Body of pancreas (tissue), 4 donors: ENCODE results near the gene RASIP1. TPM values are rescaled to one million over a fixed set of nuclear protein-coding genes. Genes with fewer than 3 reads are reported as not detected.

Experiments used
- ATAC-seq: fragments of 150-250 bp; one replicate; pipeline ENCODE4 v1.9.1; 2016
- DNase-seq, 4 donors: peaks; one replicate each; pipeline ENCODE4 v3.0.0-alpha.2; 2019
- H3K27ac ChIP-seq, 4 donors: fragments of 200-600 bp; sonication (generic); 1 replicate in 3 of 4; 2 replicates in 1 of 4; pipeline versions ENCODE4 v1.5.1 to v1.6.1; 2016 to 2019; ENCODE audit warnings: mild to moderate bottlenecking in 1 of 4, mixed read lengths in 1 of 4, moderate library complexity in 1 of 4
- H3K27me3 ChIP-seq, 2 donors: fragments of 200-600 bp; sonication (generic); one replicate each; pipeline ENCODE4 v1.6.0; 2016; ENCODE audit warnings: mild to moderate bottlenecking in 1 of 2
- H3K36me3 ChIP-seq, 2 donors: fragments of 200-600 bp; sonication (generic); replicated peaks in 1 of 2; 2 replicates each; pipeline ENCODE4 v1.5.1; 2016; ENCODE audit warnings: low read depth in 2 of 2; ENCODE audit not compliant: insufficient read depth in 1 of 2
- H3K4me1 ChIP-seq: fragments of 200-600 bp; sonication (generic); one replicate; pipeline ENCODE4 v1.6.0; 2016
- H3K4me3 ChIP-seq, 2 donors: fragments of 200-600 bp; sonication (generic); 1 replicate in 1 of 2; 2 replicates in 1 of 2; pipeline ENCODE4 v1.5.1; 2016 to 2019
- H3K9me3 ChIP-seq, 3 donors: fragments of 200-600 bp; sonication (generic); 1 replicate in 2 of 3; 2 replicates in 1 of 3; pipeline ENCODE4 v1.5.1; 2016
- POLR2A ChIP-seq, 3 donors: fragments of 450-650 bp; IDR thresholded peaks; one replicate each; pipeline ENCODE4 v1.6.1; 2016; ENCODE audit warnings: antibody characterized with exemption in 3 of 3, mild to moderate bottlenecking in 2 of 3
- WGBS, 2 donors: methylation state at CpG; one replicate each; pipeline ENCODE4 v1.1.5; 2017; 5-methylcytosine and 5-hydroxymethylcytosine counted together
- intact Hi-C: fragments of 100-400 bp; cut with DNase I; formaldehyde crosslinking; loops from one replicate; pipeline ENCODE4 v1.15.1; 2023
- total RNA-seq, 2 donors: library from RNA; depleted of rRNA; stranded (reverse); fragments of >200 nt; gene quantifications; one replicate each; pipeline ENCODE4 v1.1.0, GENCODE V29; 2016
- TF ChIP-seq, protein P1 (sequence below), 7 experiments: fragments of 450-650 bp in 4 of 7; fragments of 200-600 bp in 3 of 7; sonication (generic) in 3 of 7; IDR thresholded peaks; one replicate each; pipeline ENCODE4 v1.5.1; 2016 to 2019; ENCODE audit warnings: antibody characterized with exemption in 7 of 7

The RASIP1 gene
- total RNA-seq, 2 donors from 2014 or later: 14.5 to 60.0 TPM

DNA sequence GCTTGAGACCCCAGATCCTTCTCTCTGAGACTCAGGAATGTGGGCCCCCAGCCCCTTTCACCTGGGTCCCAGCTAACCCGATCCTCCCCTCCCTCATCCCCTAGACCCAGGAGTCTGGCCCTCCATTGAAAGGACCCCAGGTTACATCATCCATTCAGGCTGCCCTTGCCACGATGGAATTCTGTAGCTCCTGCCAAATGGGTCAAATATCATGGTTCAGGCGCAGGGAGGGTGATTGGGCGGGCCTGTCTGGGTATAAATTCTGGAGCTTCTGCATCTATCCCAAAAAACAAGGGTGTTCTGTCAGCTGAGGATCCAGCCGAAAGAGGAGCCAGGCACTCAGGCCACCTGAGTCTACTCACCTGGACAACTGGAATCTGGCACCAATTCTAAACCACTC, 15.4 kb upstream of the RASIP1 start:
- Histone ChIP-seq H3K36me3 (no peaks in the 10 kb centered on the region), H3K27me3 (no peaks in the 10 kb centered on the region), H3K4me3 (no peak overlapping the region), H3K4me1 (peaks cover 32% of the 10 kb centered on the region), H3K27ac (no peak overlapping the region), H3K9me3 (no peaks in the 10 kb centered on the region)
- TF ChIP-seq, protein P1, sequence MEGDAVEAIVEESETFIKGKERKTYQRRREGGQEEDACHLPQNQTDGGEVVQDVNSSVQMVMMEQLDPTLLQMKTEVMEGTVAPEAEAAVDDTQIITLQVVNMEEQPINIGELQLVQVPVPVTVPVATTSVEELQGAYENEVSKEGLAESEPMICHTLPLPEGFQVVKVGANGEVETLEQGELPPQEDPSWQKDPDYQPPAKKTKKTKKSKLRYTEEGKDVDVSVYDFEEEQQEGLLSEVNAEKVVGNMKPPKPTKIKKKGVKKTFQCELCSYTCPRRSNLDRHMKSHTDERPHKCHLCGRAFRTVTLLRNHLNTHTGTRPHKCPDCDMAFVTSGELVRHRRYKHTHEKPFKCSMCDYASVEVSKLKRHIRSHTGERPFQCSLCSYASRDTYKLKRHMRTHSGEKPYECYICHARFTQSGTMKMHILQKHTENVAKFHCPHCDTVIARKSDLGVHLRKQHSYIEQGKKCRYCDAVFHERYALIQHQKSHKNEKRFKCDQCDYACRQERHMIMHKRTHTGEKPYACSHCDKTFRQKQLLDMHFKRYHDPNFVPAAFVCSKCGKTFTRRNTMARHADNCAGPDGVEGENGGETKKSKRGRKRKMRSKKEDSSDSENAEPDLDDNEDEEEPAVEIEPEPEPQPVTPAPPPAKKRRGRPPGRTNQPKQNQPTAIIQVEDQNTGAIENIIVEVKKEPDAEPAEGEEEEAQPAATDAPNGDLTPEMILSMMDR (IDR thresholded peaks at IDR 0.05): no peak
- no peak for TF ChIP-seq POLR2A (IDR thresholded peaks at IDR 0.05)
- 60 to 65% methylated on average over 3 to 5 of the region's 5 CpGs for WGBS, 2 donors
- intact Hi-C loops: no loop called here
- ATAC-seq (no peak), DNase-seq (peak in 1 of 4 donors; percentile 5)

DNA sequence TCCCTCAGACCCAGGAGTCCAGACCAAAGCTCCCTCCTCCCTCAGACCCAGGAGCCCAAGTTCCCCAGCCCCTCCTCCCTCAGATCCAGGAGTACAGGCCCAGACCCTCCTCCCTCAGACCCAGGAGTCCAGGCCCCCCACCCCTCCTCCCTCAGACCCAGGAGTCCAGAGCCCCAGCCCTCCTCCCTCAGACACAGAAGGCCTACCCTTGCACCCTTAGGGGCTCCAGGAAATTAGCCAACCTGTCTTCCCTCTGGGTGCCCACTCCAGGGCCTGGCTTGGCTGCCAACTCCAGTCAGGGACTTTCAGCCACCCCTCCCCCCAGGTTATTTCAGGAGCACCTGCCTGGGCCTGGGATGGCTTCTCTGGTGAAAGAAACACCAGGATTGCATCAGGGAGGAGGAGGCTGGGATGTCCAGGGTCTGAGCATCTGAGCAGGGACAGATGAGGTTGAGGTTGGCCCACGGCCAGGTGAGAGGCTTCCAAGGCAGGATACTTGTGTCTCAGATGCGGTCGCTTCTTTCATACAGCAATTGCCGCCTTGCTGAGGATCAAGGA, 14.8 kb upstream of the RASIP1 start, which contains the start of gene FGF21:
Gene FGF21 (plus strand): TSS at position 441 of the 558 bp plus-strand sequence. CDS start 713 bp downstream, outside the sequence.
- Histone ChIP-seq H3K27ac (peak within 1 kb of the TSS in 1 of 4 donors; percentile 80), H3K27me3 (no peaks in the 10 kb centered on the region), H3K4me1 (peaks cover 38% of the 10 kb centered on the region), H3K4me3 (no peak within 1 kb of the TSS), H3K9me3 (no peaks in the 10 kb centered on the region), H3K36me3 (no peaks in the 10 kb centered on the region)
- intact Hi-C loops: no loop called here
- ATAC-seq (no peak), DNase-seq (peak in 2 of 4 donors; percentile 40 to 47)
- no peak for TF ChIP-seq POLR2A (IDR thresholded peaks at IDR 0.05)
- TF ChIP-seq, protein P1 (IDR thresholded peaks at IDR 0.05): no peak
- 37 to 79% methylated on average over 2 to 4 of the region's 4 CpGs for WGBS, 2 donors

DNA sequence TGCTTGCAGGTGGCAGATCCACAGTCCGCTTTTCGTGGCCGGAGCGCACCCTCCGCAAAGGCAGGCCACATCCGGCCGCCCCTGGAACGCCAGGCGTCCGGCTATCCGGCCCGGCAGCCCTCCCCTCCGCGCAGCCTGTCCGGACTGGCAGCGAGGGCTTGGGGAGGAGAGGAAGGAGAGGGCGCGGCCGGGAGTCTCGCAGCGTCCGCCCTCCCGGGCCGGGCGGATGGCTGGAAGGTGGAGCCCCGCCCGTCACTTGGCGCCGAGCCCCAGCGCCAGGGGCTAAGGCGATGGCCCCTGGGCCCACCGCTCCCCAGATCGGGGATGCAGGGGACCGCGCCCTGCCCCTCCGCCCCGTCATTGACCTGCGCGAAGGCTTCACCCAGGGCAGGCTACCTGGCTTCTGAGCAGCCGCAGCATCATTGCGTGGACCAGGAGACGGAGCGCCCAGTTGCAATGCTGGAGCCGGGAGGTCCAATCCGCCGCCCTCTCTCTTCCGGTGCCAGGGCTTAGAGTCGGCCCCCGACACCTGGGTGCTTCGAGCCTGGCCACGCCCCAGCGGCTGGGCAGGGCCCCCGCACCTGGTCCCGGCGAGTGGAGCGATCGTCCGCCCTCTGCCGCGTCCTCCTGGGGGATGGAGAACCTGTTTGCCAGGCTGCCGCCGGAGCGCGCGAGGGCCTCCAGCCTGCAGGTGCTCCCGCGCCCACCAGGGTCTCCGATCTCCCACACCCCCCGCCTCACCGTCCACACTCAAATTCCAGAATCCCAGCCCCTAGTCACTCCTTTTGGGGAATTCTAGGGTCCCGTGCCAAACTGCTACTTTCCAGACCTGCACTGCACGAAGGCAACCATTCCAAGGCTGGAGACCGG, 12.3 kb upstream of the RASIP1 start, which contains the start of gene FUT1:
Gene FUT1 (minus strand): TSS at position 146 of the 870 bp plus-strand sequence. CDS start 1,360 bp downstream, outside the sequence.
- Histone ChIP-seq H3K9me3 (no peaks in the 10 kb centered on the region), H3K27ac (peak within 1 kb of the TSS; percentile 80 to 94 (median 88)), H3K4me3 (peak within 1 kb of the TSS; percentile 28 to 44), H3K27me3 (no peaks in the 10 kb centered on the region), H3K36me3 (no peaks in the 10 kb centered on the region), H3K4me1 (peaks cover 57% of the 10 kb centered on the region)
- WGBS, 2 donors: 1 to 4% methylated on average over 9 to 72 of the region's 73 CpGs
- DNase-seq (peak; percentile 94 to 98 (median 96)), ATAC-seq (peak; percentile 88)
- intact Hi-C loops: no loop called here
- TF ChIP-seq, protein P1 (IDR thresholded peaks at IDR 0.05): peak in 6 of 7 experiments; percentile 18 to 78 (median 61)
- peak; percentile 82 to 84 (median 83) for TF ChIP-seq POLR2A (IDR thresholded peaks at IDR 0.05)

DNA sequence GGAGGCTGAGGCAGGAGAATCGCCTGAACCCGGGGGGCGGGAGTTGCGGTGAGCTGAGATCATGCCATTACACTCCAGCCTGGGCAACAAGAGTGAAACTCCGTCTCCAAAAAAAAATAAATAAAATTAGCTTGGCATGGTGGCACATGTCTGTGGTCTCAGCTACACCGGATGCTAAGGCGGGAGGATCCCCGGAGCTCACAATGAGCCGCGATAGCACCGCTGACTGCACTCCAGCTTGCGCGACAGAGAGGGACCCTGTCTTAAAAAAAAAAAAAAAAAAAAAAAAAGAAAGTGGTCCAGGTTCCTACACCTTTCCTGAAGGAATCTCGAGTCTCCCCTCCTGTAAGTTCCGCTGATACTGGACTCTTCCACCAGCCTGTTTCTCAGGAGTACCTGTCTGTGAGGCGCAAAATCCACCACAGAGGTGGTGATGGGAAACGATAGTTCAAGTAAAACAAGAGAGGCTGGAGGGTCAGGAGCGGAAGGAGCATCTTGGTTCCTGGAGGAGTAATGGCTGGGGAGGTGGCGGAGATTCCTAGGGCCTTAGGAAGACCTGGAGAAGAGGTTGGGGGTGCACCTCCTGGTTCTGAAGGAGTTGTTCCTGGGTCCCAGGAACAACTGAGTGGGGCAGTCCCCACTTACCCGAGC, 11.6 kb upstream of the RASIP1 start:
- peak overlapping the region; percentile 80 to 94 (median 88) for H3K27ac ChIP-seq
- 14 to 23% methylated on average over 20 of the region's 20 CpGs for WGBS, 2 donors
- no peaks in the 10 kb centered on the region for H3K36me3 ChIP-seq
- TF ChIP-seq, protein P1 (IDR thresholded peaks at IDR 0.05): no peak
- no peak for TF ChIP-seq POLR2A (IDR thresholded peaks at IDR 0.05)
- H3K27me3 ChIP-seq: no peaks in the 10 kb centered on the region
- DNase-seq (no peak), ATAC-seq (no peak)
- no peaks in the 10 kb centered on the region for H3K9me3 ChIP-seq
- H3K4me3 ChIP-seq: peak overlapping the region; percentile 28 to 44
- intact Hi-C loops: no loop called here
- H3K4me1 ChIP-seq: peaks cover 65% of the 10 kb centered on the region
